Liver (tissue), 3 donors: ENCODE results near the gene ERVK3-1.

Experiments
- CTCF ChIP-seq: fragments of 150-350 bp; IDR thresholded peaks from 2 replicates; pipeline ENCODE4 v1.5.1; 2017; ENCODE audit warnings: improper control_type of control experiment, low read depth, low read length; ENCODE audit not compliant: missing input control
- MAX ChIP-seq: IDR thresholded peaks from 2 replicates; pipeline ENCODE4 v1.6.1; 2016; ENCODE audit warnings: antibody characterized with exemption
- RXRA ChIP-seq, 2 donors: IDR thresholded peaks; 2 replicates each; pipeline ENCODE4 v1.6.1; 2017 to 2018; ENCODE audit warnings: antibody characterized with exemption in 2 of 2, mild to moderate bottlenecking in 1 of 2
- SP1 ChIP-seq: IDR thresholded peaks from 2 replicates; pipeline ENCODE4 v1.6.1; 2018; ENCODE audit warnings: antibody characterized with exemption, mild to moderate bottlenecking
- YY1 ChIP-seq: IDR thresholded peaks from 2 replicates; pipeline ENCODE4 v1.6.1; 2016; ENCODE audit warnings: antibody characterized with exemption, mild to moderate bottlenecking
- ZBTB33 ChIP-seq: IDR thresholded peaks from 2 replicates; pipeline ENCODE4 v1.6.1; 2016; ENCODE audit warnings: antibody characterized with exemption
- donor health status: healthy.
- donor health status: healthy.

GRCh38 chr19:58319241-58319640 lies 14.1 kb downstream of the ERVK3-1 start:
- TF ChIP-seq CTCF (no peak), ZBTB33 (no peak), YY1 (no peak), SP1 (no peak), MAX (no peak), RXRA (IDR thresholded peaks at IDR 0.05) (no peak)
